ENCODE data around the gene SLC25A21.
"Not testable (repeated sequence)": the region's sequence is repeated elsewhere in the genome, so short reads cannot be mapped to it uniquely, and the experiment has no call there.

The SLC25A21 gene

DNA sequence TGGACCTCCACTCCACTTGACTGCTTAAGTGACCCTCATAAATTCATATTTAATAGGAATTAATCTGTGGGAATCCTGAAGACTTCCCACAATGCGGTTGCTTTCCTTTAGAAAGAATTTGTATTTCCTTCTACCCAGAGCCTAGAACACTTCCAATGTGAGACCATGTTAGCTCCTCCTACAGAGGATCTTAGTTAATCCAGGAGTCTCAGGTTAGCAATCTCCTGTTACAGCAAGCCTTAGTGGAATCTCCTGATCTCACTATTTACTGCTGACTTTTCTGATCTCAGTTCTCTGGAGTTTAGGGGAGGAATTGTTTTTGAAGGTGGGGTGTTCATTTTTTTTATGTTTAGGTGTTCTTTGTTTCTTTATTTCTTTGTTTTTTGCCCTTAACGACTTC lies 186.0 kb downstream of the SLC25A21 start:
- DNase-seq (ENCODE audit: low spot score), result no peak

DNA sequence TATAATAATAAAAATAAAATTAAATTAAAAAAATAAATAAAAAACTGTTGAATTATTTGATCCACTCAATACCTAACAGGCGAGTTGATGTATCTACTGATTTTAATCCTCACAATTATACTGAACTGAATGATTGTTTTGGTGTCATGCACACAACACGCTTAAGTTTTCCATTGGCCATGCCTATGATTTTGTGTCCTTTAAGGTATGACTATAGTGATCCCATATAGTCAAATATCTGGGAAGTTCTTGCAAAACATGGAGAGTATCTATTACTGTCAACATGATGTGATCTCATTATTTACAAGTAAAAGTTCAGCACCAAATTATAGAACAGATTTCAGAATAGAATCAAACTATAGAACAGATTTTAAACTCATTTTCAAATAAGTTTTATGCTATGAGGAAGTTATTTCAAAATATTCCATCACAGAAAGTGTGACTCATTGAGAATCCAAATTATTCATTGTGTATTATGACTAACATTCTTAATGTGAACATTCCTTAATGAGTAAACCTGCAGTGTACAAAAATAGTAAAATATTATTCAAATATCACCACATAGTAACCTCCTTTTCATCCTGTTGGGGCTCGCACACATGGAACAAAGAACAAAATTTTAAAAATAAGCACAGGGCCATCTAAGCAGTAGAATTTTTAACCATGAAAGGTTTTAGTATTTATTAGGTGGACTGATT lies 190.4 kb downstream of the SLC25A21 start:
- no peak for DNase-seq (ENCODE audit: low spot score)

DNA sequence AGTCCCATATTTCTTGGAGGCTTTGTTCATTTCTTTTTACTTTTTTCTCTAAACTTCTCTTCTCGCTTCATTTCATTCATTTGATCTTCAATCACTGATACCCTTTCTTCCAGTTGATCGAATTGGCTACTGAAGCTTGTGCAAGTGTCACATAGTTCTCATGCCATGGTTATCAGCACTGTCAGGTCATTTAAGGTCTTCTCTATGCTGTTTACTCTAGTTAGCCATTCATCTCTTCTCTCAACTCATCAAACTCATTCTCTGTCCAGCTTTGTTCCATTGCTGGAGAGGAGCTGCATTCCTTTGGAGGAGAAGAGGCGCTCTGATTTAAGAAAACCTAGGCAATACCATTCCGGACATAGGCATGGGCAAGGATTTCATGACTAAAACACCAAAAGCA lies 192.0 kb downstream of the SLC25A21 start:
- DNase-seq (ENCODE audit: low spot score), result not testable (repeated sequence)

DNA sequence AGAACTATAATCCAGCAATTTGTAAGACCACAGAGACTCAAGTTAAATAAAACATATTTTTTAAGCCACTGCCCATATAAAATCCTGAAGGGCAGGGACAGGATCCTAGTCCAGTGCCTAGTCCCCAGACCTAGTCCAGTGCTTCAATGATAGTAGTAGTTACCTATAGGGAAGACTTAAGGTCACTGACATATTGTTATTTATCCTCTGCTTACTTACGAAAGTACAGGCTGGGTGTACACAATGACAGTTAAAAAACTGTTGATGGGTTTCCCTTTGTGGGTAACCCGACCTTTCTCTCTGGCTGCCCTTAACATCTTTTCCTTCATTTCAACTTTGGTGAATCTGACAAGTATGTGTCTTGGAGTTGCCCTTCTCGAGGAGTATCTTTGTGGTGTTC lies 192.5 kb downstream of the SLC25A21 start:
- no peak for DNase-seq (ENCODE audit: low spot score)

DNA sequence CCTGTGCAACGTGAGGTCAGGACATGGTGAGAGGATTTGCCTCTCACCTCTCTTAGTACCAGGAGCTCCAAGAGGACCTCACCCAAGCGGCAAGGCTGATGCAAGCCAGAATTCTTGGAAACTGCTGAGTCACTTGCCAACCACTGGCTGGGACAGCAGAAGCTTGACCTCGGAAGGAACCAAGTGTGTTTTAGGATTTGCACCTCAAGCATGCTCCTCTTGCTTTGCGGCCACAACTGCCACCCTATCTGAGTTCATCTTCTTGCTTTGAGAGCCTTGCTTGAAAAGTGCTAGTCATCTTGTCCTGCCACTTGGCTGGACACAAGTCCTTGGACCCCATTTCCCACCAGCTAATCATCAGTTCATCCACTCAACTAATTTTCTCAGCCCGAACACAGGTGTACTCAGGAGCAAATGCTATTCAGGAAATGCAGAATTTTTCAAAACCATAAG lies 195.8 kb downstream of the SLC25A21 start:
- no peak for DNase-seq (ENCODE audit: low spot score)

DNA sequence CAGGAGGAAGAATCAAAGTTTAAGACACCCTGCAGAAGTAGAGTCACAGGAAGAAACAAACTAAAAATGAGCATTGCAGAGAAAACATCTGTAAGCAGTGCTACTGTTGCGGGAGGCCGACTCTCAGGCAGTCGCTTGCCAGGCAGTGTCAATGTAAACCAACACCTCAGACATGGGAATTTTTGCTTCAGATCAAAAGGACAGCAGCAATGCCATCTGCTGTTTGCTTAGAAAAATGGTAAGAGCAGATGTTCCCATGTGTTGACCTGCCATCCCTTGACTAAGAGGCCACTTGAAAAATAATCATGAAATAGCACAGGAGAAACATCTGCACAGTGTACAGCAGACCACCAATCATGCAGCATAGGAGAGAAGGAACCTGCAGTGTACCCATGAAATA lies 196.6 kb downstream of the SLC25A21 start:
- no peak for DNase-seq (ENCODE audit: low spot score)

DNA sequence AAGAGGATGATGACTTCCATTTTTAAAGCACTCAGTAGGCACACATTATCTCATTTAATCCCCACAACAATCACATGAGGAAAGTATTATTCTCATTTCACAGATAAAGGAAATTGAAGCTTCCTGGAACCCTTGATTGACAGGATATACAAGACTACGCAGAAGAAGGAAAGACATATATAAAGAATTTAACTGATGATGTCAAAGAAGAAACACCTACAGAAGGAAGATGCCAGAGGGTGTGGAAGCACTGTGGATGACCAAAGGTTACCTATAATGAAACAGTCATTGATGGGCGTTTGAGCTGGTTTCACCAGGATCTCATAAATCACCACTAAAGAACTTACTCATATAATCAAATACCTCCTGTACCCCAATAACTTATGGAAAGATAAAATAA lies 197.4 kb downstream of the SLC25A21 start:
- DNase-seq (ENCODE audit: low spot score), result no peak

DNA sequence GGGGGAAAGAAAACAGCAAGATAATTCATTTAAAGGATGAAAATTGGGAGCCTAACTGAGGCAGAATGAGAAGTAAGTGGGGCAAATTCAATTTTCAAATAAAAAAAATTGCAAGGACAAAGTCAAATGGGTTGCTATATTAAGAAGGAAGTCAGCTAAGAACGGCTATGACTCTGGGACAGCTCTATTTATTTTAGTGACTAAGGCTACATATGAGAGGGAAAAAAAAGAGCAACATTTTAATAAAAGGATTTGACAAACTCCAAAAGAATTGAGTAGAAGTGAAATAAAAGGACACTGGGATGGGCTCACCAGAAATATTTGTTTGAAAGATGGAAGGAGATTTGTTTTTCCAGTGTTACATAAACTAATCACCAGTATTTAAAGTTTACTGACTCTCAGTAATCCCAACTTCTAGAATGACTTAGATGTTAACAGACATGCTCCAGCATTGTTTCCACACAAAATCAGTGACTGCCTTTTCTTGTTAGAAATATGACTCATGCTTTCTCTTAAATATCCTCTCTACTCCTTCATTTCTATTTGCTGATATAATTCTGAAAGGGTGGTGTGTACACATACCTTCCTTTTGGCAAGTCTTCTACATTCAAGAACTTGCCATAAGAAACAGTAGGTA lies 198.5 kb downstream of the SLC25A21 start:
- DNase-seq (ENCODE audit: low spot score), result no peak

DNA sequence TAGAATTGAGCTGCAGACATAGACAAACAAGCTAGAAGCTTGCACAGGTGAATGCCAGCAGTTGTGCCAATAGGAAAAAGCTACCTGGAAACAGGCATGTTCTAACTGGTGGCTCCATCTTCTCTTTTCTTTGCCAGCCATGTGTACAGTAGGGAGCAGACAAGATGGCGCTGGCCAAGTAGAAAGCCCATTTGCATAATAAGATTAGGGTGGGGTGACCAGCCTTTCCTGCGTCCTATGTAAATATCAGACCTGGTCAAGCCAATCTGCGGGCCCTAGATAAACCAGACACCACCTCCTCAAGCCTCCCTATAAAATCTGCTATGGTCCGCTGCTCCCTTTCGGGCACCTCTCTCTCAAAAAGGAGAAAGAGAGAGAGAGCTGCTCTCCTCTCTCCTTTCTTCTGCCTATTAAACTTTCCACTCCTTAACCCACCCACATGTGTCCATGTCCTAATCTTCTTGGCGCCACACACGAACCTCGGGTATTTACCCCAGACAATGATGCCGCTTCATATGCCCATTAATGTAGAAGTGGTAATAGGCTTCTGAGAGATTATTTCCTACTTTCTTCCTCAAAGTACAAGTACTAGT lies 201.0 kb downstream of the SLC25A21 start:
- no peak for DNase-seq (ENCODE audit: low spot score)

DNA sequence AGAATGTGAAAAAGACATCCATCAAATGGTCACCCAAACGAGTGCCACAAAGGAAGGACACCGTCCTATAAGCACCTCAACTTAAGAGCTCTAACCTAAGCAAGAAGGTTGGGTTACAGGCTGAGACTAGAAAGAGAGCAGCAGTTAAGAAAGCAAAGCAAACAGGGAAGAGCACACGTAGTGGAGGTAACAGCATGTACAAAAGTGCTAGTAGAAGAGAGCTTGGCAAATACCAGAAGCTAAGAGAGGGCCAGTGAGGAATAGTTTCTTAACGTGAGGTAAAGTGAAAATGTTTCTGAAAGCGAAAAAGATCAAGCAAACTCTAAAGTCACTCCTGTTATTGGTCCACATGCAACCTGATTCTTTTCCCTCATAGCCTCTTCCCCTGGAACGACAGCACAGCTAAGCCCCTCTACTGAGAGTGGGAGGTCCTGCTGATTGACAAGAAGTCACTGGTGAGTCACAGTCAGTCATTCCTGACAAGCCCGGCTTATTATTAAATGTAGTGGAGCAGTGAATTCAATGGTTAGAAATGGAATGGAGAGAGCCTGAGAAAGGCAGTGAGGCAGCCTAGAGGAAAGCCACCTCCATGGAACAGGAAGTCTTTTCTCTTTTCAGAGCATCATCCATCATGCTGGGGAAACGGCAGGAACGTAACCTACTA lies 204.4 kb downstream of the SLC25A21 start:
- no peak for DNase-seq (ENCODE audit: low spot score)

DNA sequence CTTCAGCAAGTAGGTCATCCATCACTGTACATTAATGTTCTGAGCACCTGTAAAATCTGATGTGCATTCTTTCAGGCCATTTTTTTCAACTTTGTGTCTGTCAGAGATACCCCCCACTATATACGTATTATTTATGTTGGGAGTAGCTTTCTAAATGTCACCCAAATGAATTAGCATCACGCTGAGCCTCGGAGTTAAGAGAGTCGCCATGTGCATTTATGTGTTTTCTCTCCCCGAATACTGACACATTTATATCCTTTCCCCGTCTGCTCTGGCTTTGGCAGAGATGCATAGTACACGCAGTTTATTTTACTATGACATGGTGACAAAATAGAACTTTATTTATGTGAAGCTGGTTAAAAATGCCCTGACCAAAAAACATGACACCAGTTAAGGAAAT lies 216.4 kb downstream of the SLC25A21 start:
- DNase-seq (ENCODE audit: low spot score), result no peak

DNA sequence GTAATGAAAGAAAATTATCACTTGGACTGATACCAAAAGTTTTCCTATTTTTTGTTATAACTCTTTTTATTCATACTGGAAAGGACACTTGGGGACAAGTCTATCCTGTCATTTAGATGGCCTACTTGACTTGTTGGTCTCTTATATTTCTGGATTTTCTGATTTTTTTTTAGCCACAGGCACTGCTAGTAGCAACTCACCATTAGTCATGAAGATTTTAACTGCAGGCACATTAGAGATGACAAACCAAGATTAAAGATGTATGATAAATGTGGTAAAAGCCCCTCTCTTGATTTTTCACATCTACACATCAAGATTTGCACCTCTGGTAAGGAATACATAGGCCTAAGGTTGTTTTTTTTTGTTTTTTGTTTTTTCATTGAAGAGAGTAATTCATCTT lies 217.0 kb downstream of the SLC25A21 start:
- no peak for DNase-seq (ENCODE audit: low spot score)

DNA sequence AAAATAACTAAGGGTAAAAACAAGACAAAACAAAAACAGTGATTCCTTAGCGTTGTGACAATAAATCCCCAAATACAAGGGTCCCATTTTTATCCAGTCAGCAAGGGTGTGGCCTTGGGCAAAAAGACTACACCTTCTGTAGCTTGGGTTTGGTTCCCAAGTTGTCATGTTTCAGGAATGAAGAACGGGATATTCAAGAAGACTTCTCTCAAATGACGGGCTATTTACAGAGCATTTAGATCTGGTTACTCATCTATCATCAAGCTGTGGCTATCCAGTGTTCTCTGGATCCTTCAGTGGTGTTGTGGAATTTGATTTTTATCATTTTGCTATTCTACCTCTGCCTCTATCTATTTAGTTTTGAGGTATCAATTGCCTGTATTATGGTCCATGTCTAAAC lies 219.7 kb downstream of the SLC25A21 start:
- DNase-seq (ENCODE audit: low spot score), result no peak

DNA sequence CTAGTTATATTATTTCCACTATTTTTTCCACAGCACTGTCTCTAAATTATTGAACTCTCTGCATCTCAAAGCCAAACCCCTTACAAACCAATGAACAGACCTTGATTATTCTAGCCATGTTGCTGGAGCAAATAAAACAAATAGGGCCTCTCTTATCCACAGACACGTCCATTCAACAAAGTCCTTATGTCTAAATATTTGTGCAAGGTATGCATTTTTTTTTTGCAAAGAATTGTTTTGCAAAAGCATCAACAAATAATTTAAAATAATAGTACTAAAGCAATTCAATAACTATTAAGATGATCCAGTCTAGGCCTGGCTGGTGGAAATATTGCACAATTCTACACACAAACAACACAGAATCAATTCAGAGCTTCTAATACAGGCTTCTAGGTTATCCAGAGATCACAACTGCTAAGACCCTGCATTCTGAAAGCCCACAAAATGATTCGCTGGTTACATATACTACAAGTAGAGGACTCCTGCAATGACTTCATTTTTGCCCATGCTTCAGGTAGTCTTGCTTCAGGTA lies 221.0 kb downstream of the SLC25A21 start:
- no peak for DNase-seq (ENCODE audit: low spot score)

DNA sequence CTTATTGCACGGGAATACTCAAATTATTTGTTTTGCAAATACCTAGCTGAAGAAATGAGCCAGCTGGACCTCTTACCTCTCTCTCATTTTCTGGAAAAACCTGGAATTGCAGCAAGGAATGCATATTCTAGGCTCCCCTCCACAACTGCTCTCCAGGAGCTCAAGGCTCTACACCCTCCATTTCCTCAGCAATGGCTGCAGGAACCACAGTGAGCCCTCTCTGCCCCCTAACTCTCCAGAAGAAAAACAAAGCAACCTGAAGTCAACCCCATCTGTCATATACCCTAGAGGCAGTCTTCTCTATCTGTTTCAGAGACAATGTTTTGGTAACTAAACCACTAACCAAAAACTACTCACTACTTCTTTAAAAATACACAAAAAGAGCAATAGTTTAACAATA lies 221.6 kb downstream of the SLC25A21 start:
- no peak for DNase-seq (ENCODE audit: low spot score)

DNA sequence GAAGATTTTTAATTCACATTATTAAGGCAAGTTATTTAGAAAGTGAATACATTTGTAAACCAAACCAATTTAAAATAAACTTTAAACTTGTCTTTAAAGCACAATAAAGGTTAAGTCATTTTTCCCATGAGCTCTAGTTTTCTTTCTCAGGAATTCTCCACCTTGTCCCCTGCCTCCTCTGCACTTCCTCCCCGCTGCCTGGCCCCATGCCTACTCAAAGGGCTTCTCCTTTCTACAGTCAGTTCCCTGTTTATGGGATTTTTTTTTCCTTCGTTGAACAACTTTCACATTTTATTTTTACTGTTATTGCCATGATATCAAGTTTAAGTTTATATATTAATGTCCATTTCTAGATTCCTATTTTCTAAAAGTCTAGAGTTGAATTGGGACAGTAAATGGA lies 223.0 kb downstream of the SLC25A21 start:
- no peak for DNase-seq (ENCODE audit: low spot score)

DNA sequence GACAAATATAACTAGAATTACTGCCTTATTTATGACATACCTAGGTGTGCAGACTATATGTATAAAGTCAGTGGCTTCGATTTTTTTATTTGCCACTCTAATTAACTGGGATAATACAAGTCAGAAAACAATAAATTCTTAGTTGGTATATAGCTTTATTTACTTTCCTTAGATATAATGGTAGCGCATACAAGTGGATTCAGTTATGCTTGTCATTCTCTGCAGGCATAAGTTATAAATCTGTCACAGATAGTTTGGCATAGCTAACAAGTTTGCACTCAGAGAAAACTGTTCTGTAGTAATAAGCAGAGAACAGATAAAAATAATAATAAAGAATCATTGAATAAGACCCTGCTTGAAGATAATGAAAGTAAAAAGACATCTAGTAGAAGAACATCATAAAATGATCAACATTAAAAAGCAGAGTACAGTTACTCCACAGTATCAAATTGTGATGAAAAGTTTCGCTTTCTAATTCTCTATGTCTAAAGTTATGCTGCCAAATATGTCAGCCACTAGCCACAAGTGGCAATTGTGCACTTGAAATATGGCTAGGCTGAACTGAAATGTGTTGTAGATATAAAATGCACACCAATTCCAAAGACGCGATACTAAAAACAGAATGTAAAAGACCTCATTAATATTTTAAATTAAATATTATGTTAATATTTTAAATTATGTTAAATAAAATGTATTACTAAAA lies 224.1 kb downstream of the SLC25A21 start:
- DNase-seq (ENCODE audit: low spot score), result no peak

DNA sequence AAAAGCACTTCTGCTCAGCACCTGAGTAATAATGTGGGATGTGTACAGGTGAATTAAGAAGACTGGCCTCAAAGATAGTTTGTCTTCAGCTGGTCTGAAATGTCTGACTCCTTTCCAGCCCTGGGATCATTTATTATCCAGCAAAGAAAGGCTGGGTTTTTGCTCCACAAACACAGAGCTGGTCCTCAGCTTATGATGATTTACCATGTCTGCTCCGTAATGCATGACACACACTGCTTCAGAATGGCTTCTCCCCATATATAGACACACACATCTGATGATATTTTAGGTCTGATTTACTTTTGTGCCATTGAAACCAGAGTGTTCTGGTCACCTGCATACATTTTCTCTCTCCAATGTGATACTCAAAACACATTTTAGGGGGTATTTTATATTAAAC lies 225.0 kb downstream of the SLC25A21 start:
- no peak for DNase-seq (ENCODE audit: low spot score)

DNA sequence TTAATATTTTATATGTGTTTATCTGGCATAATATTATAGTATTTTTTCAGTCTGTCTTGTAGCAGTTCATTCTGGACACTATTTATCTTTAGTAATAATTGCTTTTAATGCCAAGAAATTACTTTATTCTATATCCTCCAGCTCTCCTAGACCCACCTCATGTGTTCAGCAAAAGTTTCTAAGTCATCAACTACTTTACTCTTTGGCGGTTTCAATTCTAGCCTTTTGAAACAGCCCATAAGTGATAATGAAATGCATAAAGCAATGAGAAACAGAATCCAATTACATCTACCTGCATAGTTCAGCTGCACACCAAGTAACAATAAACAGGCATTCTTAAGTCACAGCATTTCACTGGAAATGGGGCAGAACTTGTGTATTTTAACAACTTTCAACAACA lies 225.5 kb downstream of the SLC25A21 start:
- DNase-seq (ENCODE audit: low spot score), result no peak

DNA sequence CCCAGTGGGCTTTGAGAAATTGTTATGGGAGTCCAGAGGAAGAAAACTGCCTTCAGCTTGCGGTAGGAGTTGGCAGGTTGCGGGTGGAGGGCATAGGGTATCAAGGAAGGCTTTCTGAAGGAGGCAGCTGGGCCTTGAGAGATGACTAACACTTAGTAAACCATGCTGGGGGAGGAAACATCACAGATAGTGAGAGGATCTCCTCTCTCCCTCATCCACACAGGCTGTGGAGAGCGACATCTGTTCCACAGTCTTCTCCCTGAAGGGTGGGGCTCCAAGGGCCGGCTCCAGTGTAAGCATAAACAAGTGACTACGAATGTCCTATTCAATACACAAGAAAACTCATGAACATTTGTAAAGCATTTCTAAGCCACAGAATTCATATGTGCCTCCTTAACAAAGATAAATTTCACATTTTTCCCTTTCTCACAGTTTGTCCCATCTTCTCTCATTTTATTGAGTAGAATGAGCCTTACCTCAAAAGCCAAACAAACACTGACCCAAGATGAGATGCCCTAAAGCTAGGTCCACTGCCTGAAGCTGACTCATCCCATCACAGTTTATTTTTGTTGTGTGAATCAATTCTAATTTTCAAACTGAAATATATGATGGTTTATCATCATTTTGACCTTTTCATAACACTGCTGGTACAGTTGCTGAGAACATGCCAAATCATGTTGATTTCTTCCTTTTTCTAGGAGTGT lies 227.9 kb downstream of the SLC25A21 start:
- DNase-seq (ENCODE audit: low spot score), result no peak

DNA sequence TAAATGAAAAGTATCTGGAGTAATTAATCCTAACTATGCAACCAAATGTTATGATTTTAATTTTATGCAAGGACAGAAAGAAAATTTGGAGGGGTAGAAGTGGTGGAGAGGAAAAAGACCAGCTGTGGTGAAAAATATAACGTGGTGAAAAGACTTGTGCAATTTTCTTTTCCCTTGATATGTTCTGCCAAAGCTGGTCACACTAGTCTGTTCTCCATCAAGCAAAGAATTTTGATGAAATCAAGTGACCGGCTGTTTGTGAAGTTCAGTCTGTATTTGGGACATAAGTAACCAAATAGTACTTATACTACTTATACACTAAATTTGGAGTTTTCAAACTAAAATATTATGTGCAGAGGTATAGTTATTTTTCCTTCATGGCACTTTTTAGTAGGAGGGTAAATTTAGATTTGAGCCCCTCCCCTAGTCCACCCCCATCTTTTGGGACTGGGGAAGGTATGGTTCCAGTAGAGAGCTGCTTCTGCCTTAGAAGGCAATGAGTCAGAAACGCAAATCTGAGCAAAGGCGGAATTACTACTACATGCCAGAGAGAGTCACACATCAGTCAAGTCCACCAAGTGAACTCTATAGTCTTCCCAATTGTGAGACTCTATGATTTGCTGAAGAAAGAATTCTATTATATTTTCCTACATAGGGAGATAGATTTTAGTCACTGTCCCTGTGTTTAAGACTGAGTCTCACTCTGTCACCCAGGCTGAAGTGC lies 229.7 kb downstream of the SLC25A21 start:
- DNase-seq (ENCODE audit: low spot score), result no peak
